Adrenal gland (tissue), 5 donors: Measurements from ENCODE around the gene KIF4A.

Experiments
- CTCF ChIP-seq, 6 experiments: fragments of 450-650 bp in 4 of 6; fragments of 200-600 bp in 2 of 6; sonication (generic) in 1 of 6; IDR thresholded peaks; 1 replicate in 5 of 6; 2 replicates in 1 of 6; pipeline versions ENCODE4 v1.5.1 to v1.8.0; 2016 to 2021; ENCODE audit warnings: antibody characterized with exemption in 6 of 6, mild to moderate bottlenecking in 2 of 6, moderate library complexity in 1 of 6
- POLR2A ChIP-seq, 2 donors: fragments of 450-650 bp; IDR thresholded peaks; one replicate each; pipeline ENCODE4 v1.6.1; 2017; ENCODE audit warnings: antibody characterized with exemption in 2 of 2, mild to moderate bottlenecking in 2 of 2, moderate library complexity in 1 of 2
- donor health status: DM: no; HTN: no; CAD: no.

GRCh38 chrX:70301716-70302115 lies 11.8 kb downstream of the KIF4A start:
- TF ChIP-seq CTCF (IDR thresholded peaks at IDR 0.05): no peak
- no peak for TF ChIP-seq POLR2A (IDR thresholded peaks at IDR 0.05)
